H9 (cell line): Measurements from ENCODE around the gene TGM5. TPM values are rescaled to one million over a fixed set of nuclear protein-coding genes. Genes with fewer than 3 reads are reported as not detected.

Experiments
- DNase-seq: peaks from one replicate; pipeline ENCODE4 v3.0.0-alpha.2; 2017
- H2AFZ ChIP-seq: one replicate; pipeline ENCODE4 v1.6.1; 2013; ENCODE audit warnings: mild to moderate bottlenecking, low read length, control low read depth, moderate library complexity
- H2AK5ac ChIP-seq: 2 replicates; pipeline ENCODE4 v1.6.1; 2013; ENCODE audit warnings: low read length, control low read depth, mixed read lengths; ENCODE audit not compliant: insufficient read length
- H2BK120ac ChIP-seq: one replicate; pipeline ENCODE4 v1.6.1; 2013; ENCODE audit warnings: low read depth, mild to moderate bottlenecking, low read length, control low read depth, inconsistent platforms; ENCODE audit not compliant: poor library complexity, severe bottlenecking
- H2BK12ac ChIP-seq: 2 replicates; pipeline ENCODE4 v1.6.1; 2013; ENCODE audit warnings: low read length, control low read depth, mixed read lengths, low read depth; ENCODE audit not compliant: insufficient read length
- H2BK15ac ChIP-seq: 2 replicates; pipeline ENCODE4 v1.6.1; 2013; ENCODE audit warnings: low read depth, low read length, control low read depth
- H2BK20ac ChIP-seq: one replicate; pipeline ENCODE4 v1.6.1; 2013; ENCODE audit warnings: low read depth, mild to moderate bottlenecking, low read length, control low read depth, inconsistent platforms; ENCODE audit not compliant: poor library complexity, severe bottlenecking
- H2BK5ac ChIP-seq: 2 replicates; pipeline ENCODE4 v1.6.1; 2013; ENCODE audit warnings: low read length, control low read depth, mixed read lengths; ENCODE audit not compliant: insufficient read length
- H3K14ac ChIP-seq: 2 replicates; pipeline ENCODE4 v1.6.1; 2013; ENCODE audit warnings: low read length, control low read depth; ENCODE audit not compliant: insufficient read depth
- H3K18ac ChIP-seq: 2 replicates; pipeline ENCODE4 v1.6.1; 2013; ENCODE audit warnings: low read depth, mild to moderate bottlenecking, mixed read lengths, low read length, control low read depth; ENCODE audit not compliant: insufficient read length
- H3K23ac ChIP-seq: 2 replicates; pipeline ENCODE4 v1.6.1; 2013; ENCODE audit warnings: low read length, control low read depth, mixed read lengths, low read depth; ENCODE audit not compliant: insufficient read length
- H3K23me2 ChIP-seq: 2 replicates; pipeline ENCODE4 v1.6.1; 2013; ENCODE audit warnings: low read depth, mild to moderate bottlenecking, mixed read lengths, low read length, control low read depth; ENCODE audit not compliant: insufficient read length, poor library complexity, severe bottlenecking
- H3K27ac ChIP-seq: 2 replicates; pipeline ENCODE4 v1.5.1; 2013; ENCODE audit warnings: low read length, control low read depth, mixed read lengths, low read depth; ENCODE audit not compliant: insufficient read length
- H3K27me3 ChIP-seq: 2 replicates; pipeline ENCODE4 v1.6.1; 2013; ENCODE audit warnings: low read length, control low read depth, inconsistent platforms; ENCODE audit not compliant: insufficient read depth
- H3K4ac ChIP-seq: 2 replicates; pipeline ENCODE4 v1.6.1; 2013; ENCODE audit warnings: low read depth, mild to moderate bottlenecking, control low read depth, inconsistent platforms, low read length, moderate library complexity
- H3K4me1 ChIP-seq: 2 replicates; pipeline ENCODE4 v1.6.1; 2013; ENCODE audit warnings: low read length, control low read depth, inconsistent platforms; ENCODE audit not compliant: insufficient read depth
- H3K4me2 ChIP-seq: 2 replicates; pipeline ENCODE4 v1.6.1; 2013; ENCODE audit warnings: low read length, control low read depth, mixed read lengths; ENCODE audit not compliant: insufficient read length, insufficient read depth
- H3K56ac ChIP-seq: 2 replicates; pipeline ENCODE4 v1.6.1; 2013; ENCODE audit warnings: low read depth, mild to moderate bottlenecking, mixed read lengths, low read length, control low read depth; ENCODE audit not compliant: insufficient read length
- H3K79me1 ChIP-seq: 2 replicates; pipeline ENCODE4 v1.6.1; 2013; ENCODE audit warnings: low read depth, mild to moderate bottlenecking, moderate library complexity, low read length, control low read depth, inconsistent platforms; ENCODE audit not compliant: insufficient read depth, poor library complexity, severe bottlenecking
- H3K79me2 ChIP-seq: 2 replicates; pipeline ENCODE4 v1.6.1; 2013; ENCODE audit warnings: low read length, control low read depth, inconsistent platforms; ENCODE audit not compliant: insufficient read depth
- H3K9ac ChIP-seq: 2 replicates; pipeline ENCODE4 v1.6.1; 2013; ENCODE audit warnings: low read length, control low read depth, mixed read lengths; ENCODE audit not compliant: insufficient read length; ENCODE audit errors: extremely low read depth
- H3K9me3 ChIP-seq: one replicate; pipeline ENCODE4 v1.6.1; 2013; ENCODE audit warnings: low read depth, low read length, inconsistent platforms; ENCODE audit not compliant: control insufficient read depth
- H3T11ph ChIP-seq: one replicate; pipeline ENCODE4 v1.6.1; 2013; ENCODE audit warnings: mild to moderate bottlenecking, low read length, control low read depth, inconsistent platforms
- H4K20me1 ChIP-seq: one replicate; pipeline ENCODE4 v1.6.1; 2013; ENCODE audit not compliant: control insufficient read depth, insufficient read length, insufficient read depth
- H4K5ac ChIP-seq: 2 replicates; pipeline ENCODE4 v1.6.1; 2013; ENCODE audit warnings: low read depth, mild to moderate bottlenecking, mixed read lengths, low read length, control low read depth; ENCODE audit not compliant: insufficient read length
- H4K8ac ChIP-seq: replicated peaks from 2 replicates; pipeline ENCODE4 v1.6.1; 2013; ENCODE audit warnings: low read length, control low read depth, mixed read lengths, low read depth; ENCODE audit not compliant: insufficient read length
- H4K91ac ChIP-seq: 2 replicates; pipeline ENCODE4 v1.6.1; 2013; ENCODE audit warnings: low read depth, mild to moderate bottlenecking, moderate library complexity, mixed read lengths, low read length, control low read depth; ENCODE audit not compliant: insufficient read length
- H3K27ac Mint-ChIP-seq, 3 experiments: 2 replicates in 2 of 3; 3 replicates in 1 of 3; pipeline ENCODE4 v1.8.0; 2020 to 2021; ENCODE audit warnings: mixed read lengths in 3 of 3, mild to moderate bottlenecking in 1 of 3, moderate library complexity in 1 of 3
- H3K27me3 Mint-ChIP-seq: 2 replicates; pipeline ENCODE4 v1.8.0; 2021; ENCODE audit warnings: low read depth, mild to moderate bottlenecking, moderate library complexity, mixed read lengths
- H3K36me3 Mint-ChIP-seq, 3 experiments: 2 replicates in 2 of 3; 3 replicates in 1 of 3; pipeline ENCODE4 v1.8.0; 2020 to 2021; ENCODE audit warnings: low read depth in 3 of 3, mixed read lengths in 3 of 3; ENCODE audit not compliant: insufficient read depth in 1 of 3
- H3K4me1 Mint-ChIP-seq, 2 experiments: 2 replicates each; pipeline ENCODE4 v1.8.0; 2020; ENCODE audit warnings: mixed read lengths in 2 of 2
- H3K4me3 Mint-ChIP-seq, 2 experiments: 2 replicates in 1 of 2; 3 replicates in 1 of 2; pipeline ENCODE4 v1.8.0; 2020 to 2021; ENCODE audit warnings: mild to moderate bottlenecking in 2 of 2, mixed read lengths in 2 of 2, moderate library complexity in 1 of 2
- H3K9me3 Mint-ChIP-seq, 2 experiments: 2 replicates in 1 of 2; 3 replicates in 1 of 2; pipeline ENCODE4 v1.8.0; 2020; ENCODE audit warnings: mild to moderate bottlenecking in 2 of 2, mixed read lengths in 2 of 2, moderate library complexity in 1 of 2
- CTCF ChIP-seq: fragments of 200-600 bp; sonication (generic); conservative IDR thresholded peaks from 3 replicates; pipeline ENCODE4 v1.8.0; 2021; ENCODE audit warnings: antibody characterized with exemption, mild to moderate bottlenecking
- WGBS: extraction: QIAGEN DNeasy Blood & Tissue Kit; methylation state at CpG from one replicate; pipeline ENCODE4 v1.1.7; 2013; ENCODE audit warnings: missing lambda C conversion rate, low lambda C conversion rate, mixed read lengths; ENCODE audit not compliant: insufficient read length; ENCODE audit errors: extremely low coverage; 5-methylcytosine and 5-hydroxymethylcytosine counted together
- long read RNA-seq: library from polyadenylated mRNA; unstranded; transcript quantifications from one replicate; pipeline ENCODE4 v2.0.0, GENCODE V29; 2020
- total RNA-seq: library from RNA; stranded (reverse); gene quantifications from 2 replicates; pipeline ENCODE4 v1.2.1, GENCODE V29; 2021

The TGM5 gene
- total RNA-seq: not detected in 2 replicates
- long read RNA-seq: 0 reads

DNA sequence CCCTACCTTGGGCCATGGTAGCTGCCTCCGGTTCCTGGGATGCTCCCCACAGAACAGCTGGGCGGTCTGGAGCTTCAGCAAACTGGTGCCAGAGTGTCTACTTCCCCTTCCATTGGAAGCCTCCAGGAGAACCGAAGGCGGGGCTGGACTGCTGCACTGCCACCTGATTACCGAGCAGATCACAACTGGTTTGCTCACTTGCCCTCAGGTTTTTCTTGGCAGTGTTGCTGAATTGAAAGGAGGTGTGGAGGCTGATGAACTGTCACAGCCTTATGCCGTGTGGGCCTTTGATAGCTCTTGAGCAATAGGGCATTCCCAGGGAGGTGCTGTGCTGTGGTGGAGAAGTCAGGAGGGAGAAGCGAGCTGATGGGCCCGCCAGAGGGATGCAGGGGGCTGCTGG lies at the start of gene TGM5:
TSS of gene TGM5 (minus strand) at position 95 of the 400 bp plus-strand sequence. CDS start at position 16, 79 bp downstream.
- Histone ChIP-seq H3K23ac (no peak within 1 kb of the TSS), H3K56ac (no peak within 1 kb of the TSS), H3K9ac (no peak within 1 kb of the TSS), H3K4ac (no peak within 1 kb of the TSS), H3K27ac (no peak within 1 kb of the TSS), H3K23me2 (no peaks in the 10 kb centered on the region), H3K4me1 (no peaks in the 10 kb centered on the region), H2AFZ (no peak within 1 kb of the TSS), H2AK5ac (no peak within 1 kb of the TSS), H3K79me2 (no peaks in the 10 kb centered on the region), H2BK12ac (peak within 1 kb of the TSS; percentile 14), H2BK5ac (no peak within 1 kb of the TSS), H4K5ac (no peak within 1 kb of the TSS), H2BK15ac (no peak within 1 kb of the TSS), H4K91ac (no peak within 1 kb of the TSS), H4K8ac (no peak within 1 kb of the TSS), H3K4me2 (no peak within 1 kb of the TSS), H3K79me1 (no peaks in the 10 kb centered on the region), H3K18ac (no peak within 1 kb of the TSS), H3T11ph (no peak within 1 kb of the TSS), H3K9me3 (no peaks in the 10 kb centered on the region), H2BK120ac (no peak within 1 kb of the TSS), H3K14ac (no peak within 1 kb of the TSS), H2BK20ac (no peak within 1 kb of the TSS), H3K27me3 (no peaks in the 10 kb centered on the region), H4K20me1 (no peaks in the 10 kb centered on the region)
- WGBS: no CpG with 5 or more reads among the region's 8 CpGs
- DNase-seq: no peak
- TF ChIP-seq CTCF: no peak
- no peak within 1 kb of the TSS for H3K4me3 Mint-ChIP-seq
- peaks cover 20% of the 10 kb centered on the region for H3K27me3 Mint-ChIP-seq
- H3K36me3 Mint-ChIP-seq: no peaks in the 10 kb centered on the region
- no peaks in the 10 kb centered on the region for H3K4me1 Mint-ChIP-seq
- no peak within 1 kb of the TSS for H3K27ac Mint-ChIP-seq
- no peaks in the 10 kb centered on the region for H3K9me3 Mint-ChIP-seq
